Neuron (in vitro differentiated cells): ENCODE results near the gene KMT5C.

ENCODE experiments used
- H2AFZ ChIP-seq: one replicate; pipeline ENCODE4 v1.6.1; 2013; ENCODE audit warnings: low read depth, mild to moderate bottlenecking, inconsistent platforms, low read length, moderate library complexity
- H3K27me3 ChIP-seq: one replicate; pipeline ENCODE4 v1.6.1; 2013; ENCODE audit warnings: low read length; ENCODE audit not compliant: insufficient read depth
- H3K36me3 ChIP-seq: one replicate; pipeline ENCODE4 v1.6.1; 2013; ENCODE audit warnings: low read length; ENCODE audit not compliant: insufficient read depth
- H3K4me1 ChIP-seq: one replicate; pipeline ENCODE4 v1.6.1; 2013; ENCODE audit warnings: low read length; ENCODE audit not compliant: insufficient read depth
- H3K4me3 ChIP-seq: 2 replicates; pipeline ENCODE4 v1.5.1; 2013; ENCODE audit warnings: mild to moderate bottlenecking, low read length, moderate library complexity
- H3K9me3 ChIP-seq: one replicate; pipeline ENCODE4 v1.6.1; 2013; ENCODE audit warnings: low read length

Gene KMT5C

DNA sequence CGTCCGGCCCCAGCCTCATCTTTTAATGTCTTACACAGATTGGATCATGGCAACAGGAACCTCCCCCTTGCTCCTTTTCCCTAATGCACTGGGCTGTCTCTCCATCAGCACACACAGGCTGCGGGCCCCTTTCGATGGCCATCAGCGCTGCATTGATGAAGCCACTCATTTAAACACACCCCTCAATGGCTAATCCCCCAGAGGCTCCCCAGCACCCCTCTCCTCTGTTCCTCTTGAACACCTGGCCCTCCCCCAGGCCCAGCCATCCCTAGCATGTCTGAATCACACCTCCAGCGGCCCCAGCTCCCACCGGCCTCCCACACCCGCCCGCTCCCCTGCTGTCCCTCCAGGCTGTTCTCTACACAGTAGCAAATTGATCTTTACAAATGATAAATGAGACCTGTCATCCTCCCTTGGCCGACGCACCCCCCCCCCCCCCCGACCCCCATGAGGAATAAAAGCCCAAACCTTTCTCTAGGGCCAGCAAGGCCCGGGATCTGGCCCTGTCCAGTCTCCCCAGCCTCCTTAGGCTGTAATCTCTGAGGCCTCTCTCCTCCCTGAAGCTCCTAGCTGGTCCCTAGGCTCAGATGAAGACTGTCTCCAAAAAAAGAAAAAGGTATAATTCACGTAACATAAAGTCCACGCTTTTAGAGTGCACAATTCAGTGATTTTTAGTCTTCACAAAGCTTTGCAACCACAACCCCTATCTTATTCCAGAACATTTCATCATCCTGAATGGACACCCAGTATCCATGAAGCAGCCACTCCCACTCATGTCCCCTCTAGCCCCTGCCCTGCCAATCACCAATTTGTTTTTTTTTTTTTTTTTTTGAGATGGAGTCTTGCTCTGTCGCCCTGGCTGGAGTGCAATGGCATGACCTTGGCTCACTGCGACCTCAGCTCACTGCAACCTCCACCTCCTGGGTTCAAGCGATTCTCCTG is 53.4 kb downstream of the KMT5C start:
- Histone ChIP-seq H3K4me3 (no peak overlapping the region), H3K9me3 (no peaks in the 10 kb centered on the region), H2AFZ (no peak overlapping the region), H3K27me3 (no peaks in the 10 kb centered on the region), H3K36me3 (peaks cover 31% of the 10 kb centered on the region), H3K4me1 (peaks cover 6% of the 10 kb centered on the region)
